HepG2 (cell line): Measurements from ENCODE around the gene ARHGEF39. TPM values are rescaled to one million over a fixed set of nuclear protein-coding genes. Genes with fewer than 3 reads are reported as not detected.

ENCODE experiments used
- ATAC-seq: fragments of 200-7000 bp; cut with Tn5 transposase; 3 replicates; pipeline ENCODE4 v1.9.1; 2020; ENCODE audit warnings: mild to moderate bottlenecking, moderate library complexity
- BruUV-seq: library from RNA; stranded (reverse); fragments of 400-500 nt; replicated peaks from 2 replicates; lab custom pipeline; 2021; lab: Mats Ljungman, UMichigan
- CTCF ChIA-PET: fragments of 300-600 bp; formaldehyde crosslinking; extraction: SDS; loops from one replicate; lab custom pipeline; 2021; ENCODE audit warnings: low total read pairs, inconsistent platforms, low intra/inter-chr PET ratio; lab: Yijun Ruan, JAX
- POLR2A ChIA-PET: fragments of 350-600 bp; sonication (Branson Sonifier 250); formaldehyde crosslinking; loops from one replicate; lab custom pipeline; 2020; ENCODE audit warnings: antibody characterized with exemption, inconsistent platforms; lab: Yijun Ruan, JAX
- DNase-seq: peaks from one replicate; pipeline ENCODE4 v3.0.0-alpha.2; 2015; ENCODE audit warnings: low spot score
- FAIRE-seq: peaks from 3 replicates; lab custom pipeline; 2011; peaks lifted over from hg19 to GRCh38; lab: Jason Lieb, UNC
- H2AFZ ChIP-seq: one replicate; pipeline ENCODE4 v1.6.1; 2011; ENCODE audit warnings: low read length, inconsistent platforms
- H3K27ac ChIP-seq: fragments of 300-600 bp; 3 replicates; pipeline ENCODE4 v1.8.0; 2011; ENCODE audit warnings: mixed run types, mild to moderate bottlenecking, mixed read lengths, low read length, inconsistent platforms; ENCODE audit not compliant: insufficient read depth; ENCODE audit errors: extremely low read length
- H3K27me3 ChIP-seq, 2 experiments: fragments of 200-600 bp in 1 of 2; 2 replicates in 1 of 2; 3 replicates in 1 of 2; pipeline versions ENCODE4 v1.6.0 to v1.8.0; 2011; ENCODE audit warnings: low read length in 2 of 2, mild to moderate bottlenecking in 2 of 2, moderate library complexity in 2 of 2, inconsistent platforms in 1 of 2; ENCODE audit not compliant: insufficient read depth in 2 of 2, control insufficient read depth in 1 of 2
- H3K36me3 ChIP-seq, 2 experiments: fragments of 200-600 bp in 1 of 2; replicated peaks in 1 of 2; 2 replicates in 1 of 2; 3 replicates in 1 of 2; pipeline versions ENCODE4 v1.5.1 to v1.8.0; 2011; ENCODE audit warnings: low read length in 2 of 2, inconsistent platforms in 1 of 2; ENCODE audit not compliant: insufficient read depth in 2 of 2, control insufficient read depth in 1 of 2
- H3K4me1 ChIP-seq: 2 replicates; pipeline ENCODE4 v1.5.1; 2012; ENCODE audit warnings: low read length, inconsistent platforms; ENCODE audit not compliant: insufficient read depth
- H3K4me2 ChIP-seq: 2 replicates; pipeline ENCODE4 v1.6.0; 2011; ENCODE audit warnings: low read depth, low read length, inconsistent platforms
- H3K4me3 ChIP-seq, 3 experiments: fragments of 200-600 bp in 1 of 3; sonication (generic), shearing (Covaris generic) in 1 of 3; replicated peaks in 1 of 3; 2 replicates each; pipeline ENCODE4 v1.5.1; 2011 to 2016; ENCODE audit warnings: low read length in 3 of 3, inconsistent platforms in 2 of 3, low read depth in 2 of 3, mild to moderate bottlenecking in 2 of 3, control low read depth in 1 of 3, mixed read lengths in 1 of 3; ENCODE audit not compliant: insufficient read depth in 1 of 3
- H3K79me2 ChIP-seq: one replicate; pipeline ENCODE4 v1.6.1; 2011; ENCODE audit warnings: low read length, inconsistent platforms; ENCODE audit not compliant: insufficient read depth
- H3K9ac ChIP-seq: 2 replicates; pipeline ENCODE4 v1.6.0; 2011; ENCODE audit warnings: mild to moderate bottlenecking, low read depth, low read length, inconsistent platforms; ENCODE audit not compliant: insufficient read depth
- H3K9me3 ChIP-seq: 2 replicates; pipeline ENCODE4 v1.5.1; 2012; ENCODE audit warnings: mild to moderate bottlenecking, low read length
- H4K20me1 ChIP-seq: 2 replicates; pipeline ENCODE4 v1.6.0; 2011; ENCODE audit warnings: inconsistent platforms, mild to moderate bottlenecking, low read length, moderate library complexity; ENCODE audit not compliant: insufficient read depth
- ELF3 ChIP-seq: IDR thresholded peaks from 2 replicates; pipeline ENCODE4 v1.6.1; 2016; ENCODE audit warnings: missing genetic modification reagents, missing compliant biosample characterization
- FOSL1 ChIP-seq: sonication (generic); formaldehyde crosslinking; IDR thresholded peaks from 2 replicates; pipeline ENCODE4 v1.9.0; 2021; ENCODE audit warnings: missing genetic modification reagents, borderline replicate concordance
- FOXK1 ChIP-seq: sonication (generic); formaldehyde crosslinking; IDR thresholded peaks from 2 replicates; pipeline ENCODE4 v1.4.0; 2020; ENCODE audit warnings: low read depth, missing genetic modification reagents, borderline replicate concordance
- GABPB1 ChIP-seq: IDR thresholded peaks from 2 replicates; pipeline ENCODE4 v1.6.1; 2016; ENCODE audit warnings: mild to moderate bottlenecking, missing genetic modification reagents, moderate library complexity, missing compliant biosample characterization
- GFI1 ChIP-seq: sonication (generic); formaldehyde crosslinking; IDR thresholded peaks from 2 replicates; pipeline ENCODE4 v1.5.0; 2020; ENCODE audit warnings: missing genetic modification reagents, mild to moderate bottlenecking, borderline replicate concordance
- HNRNPLL ChIP-seq: fragments of 200-400 bp; formaldehyde crosslinking; IDR thresholded peaks from 2 replicates; pipeline ENCODE4 v1.6.1; 2017; ENCODE audit warnings: mild to moderate bottlenecking, low read depth, low read length; ENCODE audit not compliant: poor library complexity, severe bottlenecking
- HOXA5 ChIP-seq: sonication (generic); formaldehyde crosslinking; IDR thresholded peaks from 2 replicates; pipeline ENCODE4 v1.4.0; 2020; ENCODE audit warnings: missing genetic modification reagents
- MEF2D ChIP-seq: sonication (generic); formaldehyde crosslinking; IDR thresholded peaks from 2 replicates; pipeline ENCODE4 v1.5.1; 2020; ENCODE audit warnings: mild to moderate bottlenecking, missing genetic modification reagents
- POLR2A ChIP-seq, 2 experiments: IDR thresholded peaks; 2 replicates each; pipeline ENCODE4 v1.6.1; 2011; ENCODE audit warnings: low read depth in 2 of 2, low read length in 2 of 2, mild to moderate bottlenecking in 1 of 2, moderate library complexity in 1 of 2; ENCODE audit not compliant: insufficient read depth in 1 of 2
- SP5 ChIP-seq: IDR thresholded peaks from 2 replicates; pipeline ENCODE4 v1.6.1; 2016; ENCODE audit warnings: low read depth, borderline replicate concordance
- ZNF143 ChIP-seq: sonication (generic); formaldehyde crosslinking; IDR thresholded peaks from 2 replicates; pipeline ENCODE4 v1.4.0; 2020; ENCODE audit warnings: missing genetic modification reagents
- ZNF263 ChIP-seq: sonication (generic); formaldehyde crosslinking; IDR thresholded peaks from 2 replicates; pipeline ENCODE4 v1.4.0; 2020; ENCODE audit warnings: missing genetic modification reagents
- ZNF605 ChIP-seq: sonication (generic); formaldehyde crosslinking; IDR thresholded peaks from 2 replicates; pipeline ENCODE4 v1.8.0; 2022; ENCODE audit warnings: mild to moderate bottlenecking, missing genetic modification reagents
- ZSCAN31 ChIP-seq: sonication (generic); formaldehyde crosslinking; IDR thresholded peaks from 2 replicates; pipeline ENCODE4 v1.5.0; 2020; ENCODE audit warnings: low read depth, mild to moderate bottlenecking, missing genetic modification reagents
- WGBS: methylation state at CpG from one replicate; pipeline ENCODE4 v1.1.6; 2017; ENCODE audit warnings: low lambda C conversion rate; 5-methylcytosine and 5-hydroxymethylcytosine counted together
- in situ Hi-C: cut with HindIII; loops from 2 replicates; pipeline ENCODE4 v1.10.0; 2017; ENCODE audit warnings: low pct_unique_long_range_greater_than_20kb; ENCODE audit not compliant: extremely low pct_ligation_motif_present
- intact Hi-C: fragments of 100-400 bp; cut with micrococcal nuclease; formaldehyde crosslinking; loops from one replicate; pipeline ENCODE4 v1.10.0; 2022; ENCODE audit not compliant: unreplicated experiment
- polyA plus RNA-seq, 8 experiments: library from polyadenylated mRNA; depleted of rRNA in 3 of 8; stranded (reverse) in 7 of 8; unstranded in 1 of 8; fragments of >200 nt; fragmentation: Illumina TruSeq in 4 of 8; extraction: Trizol in 4 of 8; gene quantifications; 2 replicates each; pipeline versions ENCODE4 v1.2.1 to v1.2.3, GENCODE V29; 2011 to 2016; ENCODE audit warnings: low read depth in 4 of 8, missing spikeins in 1 of 8, mixed read lengths in 1 of 8; ENCODE audit not compliant: insufficient read depth in 1 of 8
- total RNA-seq, 5 experiments: library from RNA; depleted of rRNA; stranded (reverse); fragments of >200 nt; fragmentation: Illumina TruSeq; extraction: Trizol; gene quantifications; 2 replicates each; pipeline ENCODE4 v1.2.3, GENCODE V29; 2016; ENCODE audit warnings: low read depth in 1 of 5
- TF ChIP-seq, protein P1 (sequence below), 2 experiments: fragments of 450-650 bp in 1 of 2; sonication (generic) in 1 of 2; formaldehyde crosslinking; IDR thresholded peaks; 2 replicates each; pipeline versions ENCODE4 v1.5.0 to v1.8.0; 2020 to 2022; ENCODE audit warnings: mild to moderate bottlenecking in 1 of 2, missing genetic modification reagents in 1 of 2
- TF ChIP-seq, protein P2 (sequence below): sonication (generic); formaldehyde crosslinking; IDR thresholded peaks from 2 replicates; pipeline ENCODE4 v1.4.0; 2020; ENCODE audit warnings: missing genetic modification reagents; ENCODE audit errors: not compliant biosample characterization

The ARHGEF39 gene
- total and polyA plus RNA-seq, 2 of the 13 experiments (the other 11 are each of a cell fraction or from before 2014, with no cell fraction given): 11.2 to 12.3 TPM

DNA sequence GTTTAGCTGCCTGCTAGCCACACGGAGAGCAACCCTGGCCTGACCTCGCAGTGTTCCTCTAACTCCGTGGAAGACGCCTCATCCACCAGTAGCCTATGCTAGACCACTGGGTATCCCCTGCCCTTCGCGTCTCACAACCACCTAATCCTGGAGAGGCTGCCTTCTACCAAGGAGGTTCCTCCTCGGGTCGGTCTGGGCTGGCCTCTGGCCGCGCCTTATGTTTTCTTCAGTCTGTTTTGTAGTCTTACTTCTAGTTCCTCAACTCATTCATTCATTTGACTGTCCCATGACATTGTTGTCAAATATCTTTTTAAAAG is 26.3 kb upstream of the ARHGEF39 start:
- CTCF ChIA-PET: no interaction called here
- TF ChIP-seq ZNF605 (CRISPR knock-in tag) (no peak), ZSCAN31 (0 out of 2 replicates have a peak, but pooled peaks have one; percentile 10), ZNF143 (CRISPR knock-in tag) (0 out of 2 replicates have a peak, but pooled peaks have one; percentile 5), MEF2D (0 out of 2 replicates have a peak, but pooled peaks have one; percentile 35)
- TF ChIP-seq, all 625 proteins: peak for 3
- H3K36me3 ChIP-seq: no peaks in the 10 kb centered on the region
- in situ Hi-C loops: no loop called here
- no peaks in the 10 kb centered on the region for H3K79me2 ChIP-seq
- H3K27ac ChIP-seq: peak overlapping the region; percentile 26
- no peaks in the 10 kb centered on the region for H4K20me1 ChIP-seq
- peak overlapping the region; percentile 75 to 84 (median 81) for H3K4me3 ChIP-seq
- peak; percentile 52; the same call in 2 of the 3 replicates for ATAC-seq
- FAIRE-seq: no peak
- peak overlapping the region; percentile 63 for H2AFZ ChIP-seq
- intact Hi-C loops: loop anchor here (1.0 to 10.0 kb wide), 2 partner anchors 22 to 46 kb away; no protein-coding TSS in a partner anchor
- DNase-seq: no peak
- WGBS: 81% methylated on average over 6 of the region's 10 CpGs
- peaks cover 65% of the 10 kb centered on the region for H3K4me1 ChIP-seq
- POLR2A ChIA-PET: interaction anchor here (1.0 to 6.1 kb wide), 17 partner anchors 11 to 530 kb away, joined by 3 to 68 read pairs (median 5); partner anchors contain the start of genes ARHGEF39, CA9, CCDC107 and CREB3
- H3K9me3 ChIP-seq: no peaks in the 10 kb centered on the region
- H3K4me2 ChIP-seq: peak overlapping the region; percentile 90
- peak overlapping the region; percentile 68 for H3K9ac ChIP-seq
- H3K27me3 ChIP-seq: no peaks in the 10 kb centered on the region
- BruUV-seq: no TSS peak

DNA sequence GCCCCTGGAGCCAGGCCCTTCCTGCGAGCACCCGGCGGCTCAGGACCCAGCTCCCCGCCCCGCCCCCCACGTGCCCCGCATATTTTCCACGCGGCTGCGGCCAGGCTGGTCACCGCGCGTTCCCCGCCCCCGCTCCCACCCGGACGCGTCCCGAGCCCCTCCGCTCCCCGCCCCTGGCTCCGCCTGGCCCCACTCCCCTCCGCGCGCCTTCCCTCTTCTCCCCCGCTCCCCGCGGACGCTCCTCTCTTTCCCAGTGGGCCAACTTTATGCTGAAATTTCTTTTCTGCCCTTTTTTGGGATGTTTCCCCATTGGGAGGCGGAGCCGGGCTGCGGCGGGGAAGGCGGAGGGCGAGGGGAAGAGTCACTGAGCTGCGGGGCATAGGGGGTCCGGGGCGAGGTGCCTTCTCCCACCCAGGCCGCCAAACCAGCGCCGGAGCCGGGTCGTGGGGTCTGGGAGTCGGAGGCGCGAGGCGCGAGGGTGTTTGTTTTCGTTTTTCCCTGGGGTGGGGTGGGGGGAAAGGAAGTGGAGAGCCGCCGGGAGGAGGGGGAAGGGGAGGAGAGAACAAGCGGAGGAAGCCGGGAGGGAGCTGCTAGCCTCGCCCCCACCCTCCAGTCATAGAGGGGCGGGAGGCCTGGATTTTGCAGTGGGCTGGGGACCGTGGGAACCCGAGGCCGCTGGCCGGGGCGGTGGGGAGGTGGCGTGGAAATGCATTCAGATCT is 25.8 kb upstream of the ARHGEF39 start:
- WGBS: 2% methylated on average over 43 of the region's 61 CpGs
- no peak for FAIRE-seq
- in situ Hi-C loops: no loop called here
- no peak for TF ChIP-seq ELF3 (CRISPR knock-in tag)
- TF ChIP-seq SP5 (CRISPR knock-in tag): no peak
- 0 out of 2 replicates have a peak, but pooled peaks have one; percentile 37 for TF ChIP-seq GABPB1 (CRISPR knock-in tag)
- TF ChIP-seq, protein P1, sequence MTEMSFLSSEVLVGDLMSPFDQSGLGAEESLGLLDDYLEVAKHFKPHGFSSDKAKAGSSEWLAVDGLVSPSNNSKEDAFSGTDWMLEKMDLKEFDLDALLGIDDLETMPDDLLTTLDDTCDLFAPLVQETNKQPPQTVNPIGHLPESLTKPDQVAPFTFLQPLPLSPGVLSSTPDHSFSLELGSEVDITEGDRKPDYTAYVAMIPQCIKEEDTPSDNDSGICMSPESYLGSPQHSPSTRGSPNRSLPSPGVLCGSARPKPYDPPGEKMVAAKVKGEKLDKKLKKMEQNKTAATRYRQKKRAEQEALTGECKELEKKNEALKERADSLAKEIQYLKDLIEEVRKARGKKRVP (CRISPR knock-in tag; IDR thresholded peaks at IDR 0.05): no peak
- peak; percentile 26 for TF ChIP-seq HNRNPLL
- TF ChIP-seq, protein P2, sequence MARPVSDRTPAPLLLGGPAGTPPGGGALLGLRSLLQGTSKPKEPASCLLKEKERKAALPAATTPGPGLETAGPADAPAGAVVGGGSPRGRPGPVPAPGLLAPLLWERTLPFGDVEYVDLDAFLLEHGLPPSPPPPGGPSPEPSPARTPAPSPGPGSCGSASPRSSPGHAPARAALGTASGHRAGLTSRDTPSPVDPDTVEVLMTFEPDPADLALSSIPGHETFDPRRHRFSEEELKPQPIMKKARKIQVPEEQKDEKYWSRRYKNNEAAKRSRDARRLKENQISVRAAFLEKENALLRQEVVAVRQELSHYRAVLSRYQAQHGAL (CRISPR knock-in tag): no peak
- no peak for TF ChIP-seq FOSL1 (CRISPR knock-in tag)
- TF ChIP-seq HOXA5 (CRISPR knock-in tag): no peak
- TF ChIP-seq GFI1 (CRISPR knock-in tag): no peak
- peak in 1 of 2 experiments; percentile 42; a peak in 1 of 4 replicates for TF ChIP-seq POLR2A (IDR thresholded peaks at IDR 0.05; ENCODE audit: insufficient read depth in 1 of 2, low read depth in 2 of 2, low read length in 2 of 2)
- TF ChIP-seq ZNF263: peak; percentile 25; the same call in 1 of the 2 replicates
- no peak for TF ChIP-seq FOXK1 (CRISPR knock-in tag)

More for the DNA sequence above, 25.8 kb upstream of the ARHGEF39 start:
- Histone ChIP-seq H2AFZ (peak overlapping the region; percentile 63), H3K36me3 (no peaks in the 10 kb centered on the region), H4K20me1 (no peaks in the 10 kb centered on the region), H3K27me3 (no peaks in the 10 kb centered on the region), H3K4me3 (peak overlapping the region; percentile 75 to 84 (median 81)), H3K4me2 (peak overlapping the region; percentile 90), H3K27ac (peak overlapping the region; percentile 26), H3K79me2 (no peaks in the 10 kb centered on the region), H3K4me1 (peaks cover 65% of the 10 kb centered on the region), H3K9ac (peak overlapping the region; percentile 68), H3K9me3 (no peaks in the 10 kb centered on the region)
- ATAC-seq (peak; percentile 53), DNase-seq (no peak)
- BruUV-seq: no TSS peak
- CTCF ChIA-PET: no interaction called here
- POLR2A ChIA-PET: interaction anchor here (0.7 to 6.1 kb wide), 19 partner anchors 10 to 529 kb away, joined by 3 to 68 read pairs (median 5); partner anchors contain the start of genes ARHGEF39, CA9, CCDC107 and CREB3
- intact Hi-C loops: loop anchor here (1.0 to 10.0 kb wide), 2 partner anchors 21 to 46 kb away; no protein-coding TSS in a partner anchor
